Activated T-cell treated with anti-CD3 and anti-CD28 coated beads for 1 hour (primary cell): ENCODE results near the gene DVL3.
"Not testable (repeated sequence)": the region's sequence is repeated elsewhere in the genome, so short reads cannot be mapped to it uniquely, and the experiment has no call there.

Source experiments
- DNase-seq: peaks from one replicate; pipeline ENCODE4 v3.0.0-alpha.2; 2020; ENCODE audit warnings: low read depth

The DVL3 gene

DNA sequence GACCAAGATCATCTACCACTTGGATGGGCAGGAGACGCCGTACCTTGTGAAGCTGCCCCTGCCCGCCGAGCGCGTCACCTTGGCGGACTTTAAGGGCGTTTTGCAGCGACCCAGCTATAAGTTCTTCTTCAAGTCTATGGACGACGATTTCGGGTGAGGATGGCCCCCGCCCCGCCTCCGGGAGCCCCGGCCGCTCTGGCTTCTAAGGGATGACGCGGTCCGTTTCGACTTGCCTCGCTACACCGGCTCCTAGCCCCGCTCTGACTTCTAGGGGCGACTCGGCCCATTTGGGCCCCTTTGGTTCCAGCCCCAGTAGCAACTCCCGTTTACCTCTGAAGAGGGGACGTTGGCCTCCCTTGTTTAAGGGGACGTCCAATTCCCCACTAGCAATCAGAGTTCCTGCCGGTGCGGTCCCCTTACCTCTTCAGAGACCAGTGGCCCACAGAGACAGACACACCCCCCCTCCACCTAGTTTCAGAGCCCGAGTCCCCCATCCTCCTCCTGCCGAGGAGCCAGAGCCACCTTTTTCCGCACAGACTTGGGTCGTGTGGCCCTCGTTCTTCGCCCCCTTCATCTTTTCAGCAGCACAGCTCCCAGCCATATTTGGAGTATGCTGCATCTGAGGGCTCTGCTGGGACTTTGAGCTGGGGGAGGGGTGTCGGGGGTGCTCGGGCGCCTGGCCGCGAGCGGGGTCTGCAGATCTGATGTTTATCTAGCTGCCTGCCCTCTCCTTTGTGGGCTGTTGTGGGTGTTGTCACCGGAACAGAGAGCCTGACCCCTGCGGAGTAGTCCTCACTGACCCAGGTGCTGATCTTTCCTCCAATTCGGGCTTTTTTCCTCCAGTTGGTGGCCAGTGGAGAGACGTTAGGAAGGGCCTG is 706 bp downstream of the DVL3 start:
- DNase-seq = peak; percentile 24

DNA sequence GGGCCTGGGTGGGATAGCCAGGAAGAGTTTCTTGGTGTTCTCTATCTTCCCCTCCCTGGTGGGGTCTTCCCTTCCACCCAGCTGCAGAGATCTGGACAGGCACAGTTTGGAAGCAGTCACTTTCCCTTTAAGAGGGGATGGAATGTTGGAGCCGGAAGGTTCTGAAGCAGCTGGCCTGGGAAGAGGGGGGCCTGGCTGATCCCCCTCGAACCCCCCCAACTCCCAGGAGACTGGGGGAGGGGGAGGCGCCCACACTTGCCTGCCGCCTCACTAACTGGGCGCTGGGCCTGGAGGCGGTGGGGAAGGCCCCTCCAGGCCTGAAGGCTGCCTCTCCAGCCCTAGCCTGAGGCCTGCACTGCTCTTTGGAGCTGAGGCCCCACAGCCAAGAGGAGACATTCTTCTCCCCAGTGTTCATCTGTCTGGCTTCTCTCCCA is 1.4 kb downstream of the DVL3 start:
- DNase-seq = no peak

DNA sequence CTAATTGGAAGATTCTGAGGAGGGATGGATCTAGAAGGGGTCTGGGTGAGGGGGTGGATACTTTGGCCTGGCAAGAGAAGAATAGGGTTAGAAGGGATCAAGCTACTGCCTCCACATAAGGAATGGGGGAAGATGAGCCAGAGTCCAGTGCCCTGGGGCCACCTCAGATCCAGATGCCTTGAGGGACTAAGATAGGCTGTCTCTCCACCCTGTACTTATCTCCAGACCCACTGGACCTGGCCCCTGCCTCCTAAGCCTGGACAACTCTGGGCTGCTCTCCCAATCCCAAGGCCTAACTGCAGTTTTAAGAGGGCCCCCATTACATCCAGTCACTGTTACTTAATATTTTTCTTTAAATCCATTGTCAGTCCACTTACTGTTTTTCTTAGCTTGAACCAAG is 2.0 kb downstream of the DVL3 start:
- DNase-seq = no peak

- no peak for DNase-seq
Measured at GRCh38 chr3:184158404-184158803, 3.2 kb downstream of the DVL3 start.

DNA sequence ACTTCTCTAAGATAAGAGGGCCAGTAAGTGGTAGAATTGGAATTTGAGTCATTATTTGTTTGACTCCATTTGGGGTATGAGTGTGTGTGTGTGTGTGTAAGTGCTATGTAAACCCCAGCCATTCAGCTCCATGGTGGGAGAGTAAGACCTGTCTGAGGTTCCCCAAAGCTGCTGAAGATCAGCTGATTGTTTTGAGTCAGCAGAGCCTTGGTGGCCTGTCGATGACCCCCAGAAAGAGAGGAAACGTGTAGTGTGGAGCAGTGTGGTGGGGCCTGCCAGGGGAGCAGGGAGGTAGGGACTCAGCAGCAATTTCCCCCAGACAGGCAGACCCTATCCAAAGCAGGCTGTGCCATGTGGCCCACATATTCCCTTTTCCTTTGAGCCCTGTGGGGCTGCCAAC is 5.3 kb downstream of the DVL3 start:
- DNase-seq = no peak

- not testable (repeated sequence) for DNase-seq
Measured at GRCh38 chr3:184162571-184163070, 7.4 kb downstream of the DVL3 start.

GRCh38 chr3:184164648-184165330 is 9.6 kb downstream of the DVL3 start:
- DNase-seq = no peak

GRCh38 chr3:184165543-184165942 is 10.4 kb downstream of the DVL3 start:
- no peak for DNase-seq

- DNase-seq = no peak
Measured at GRCh38 chr3:184166671-184167070, 11.5 kb downstream of the DVL3 start.

DNA sequence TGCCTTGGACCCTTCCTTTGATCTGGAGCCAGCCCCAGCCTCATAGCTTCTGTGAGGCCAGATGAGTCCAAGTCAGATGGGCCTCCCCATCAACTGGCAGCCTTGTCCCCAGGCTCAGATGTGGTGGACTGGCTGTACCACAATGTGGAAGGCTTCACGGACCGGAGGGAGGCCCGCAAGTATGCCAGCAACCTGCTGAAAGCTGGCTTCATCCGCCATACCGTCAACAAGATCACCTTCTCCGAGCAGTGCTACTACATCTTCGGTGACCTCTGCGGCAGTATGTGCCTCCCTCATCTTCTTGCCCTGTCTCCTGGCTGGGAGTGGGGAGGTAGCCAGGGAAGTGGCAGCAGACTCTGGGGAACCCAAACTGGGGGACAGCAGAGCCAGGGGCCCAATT is 12.6 kb downstream of the DVL3 start:
- no peak for DNase-seq

DNA sequence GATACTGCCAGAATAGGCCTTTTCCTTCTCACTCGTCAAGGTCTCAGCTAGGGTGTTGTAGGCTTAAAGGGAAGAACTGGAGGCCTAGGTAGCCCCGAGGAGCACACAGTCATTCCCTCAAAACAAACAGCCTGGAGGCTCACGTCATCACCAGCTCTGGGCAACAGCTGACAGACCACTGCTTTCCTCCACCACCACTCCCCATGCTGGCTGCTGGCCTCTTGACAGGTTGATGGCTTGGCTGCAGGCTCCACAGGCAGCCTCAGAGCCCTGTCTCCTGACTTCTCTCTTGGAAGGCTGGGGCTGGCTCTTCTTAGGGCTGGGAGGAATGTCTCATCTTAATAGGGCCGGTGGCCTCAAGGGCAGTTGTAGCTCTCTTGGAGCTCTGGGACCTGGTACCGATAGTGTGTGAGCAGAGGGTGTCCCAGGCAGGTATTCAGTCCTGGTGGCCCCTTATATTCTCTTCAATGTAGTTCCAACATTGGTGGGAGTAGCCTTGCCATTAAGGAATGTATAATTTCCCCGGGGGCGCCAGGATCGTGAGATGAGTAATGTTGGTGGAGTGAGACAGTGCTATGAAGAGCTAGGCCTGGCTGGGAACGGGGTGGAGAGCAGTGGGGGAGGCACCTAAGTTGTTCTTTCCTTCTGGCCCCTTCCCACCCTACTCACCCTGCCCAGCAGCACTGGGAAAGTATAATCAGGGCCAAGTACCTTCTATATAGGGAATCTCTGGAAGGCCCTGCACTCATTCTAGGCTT is 13.4 kb downstream of the DVL3 start:
- DNase-seq = no peak

DNA sequence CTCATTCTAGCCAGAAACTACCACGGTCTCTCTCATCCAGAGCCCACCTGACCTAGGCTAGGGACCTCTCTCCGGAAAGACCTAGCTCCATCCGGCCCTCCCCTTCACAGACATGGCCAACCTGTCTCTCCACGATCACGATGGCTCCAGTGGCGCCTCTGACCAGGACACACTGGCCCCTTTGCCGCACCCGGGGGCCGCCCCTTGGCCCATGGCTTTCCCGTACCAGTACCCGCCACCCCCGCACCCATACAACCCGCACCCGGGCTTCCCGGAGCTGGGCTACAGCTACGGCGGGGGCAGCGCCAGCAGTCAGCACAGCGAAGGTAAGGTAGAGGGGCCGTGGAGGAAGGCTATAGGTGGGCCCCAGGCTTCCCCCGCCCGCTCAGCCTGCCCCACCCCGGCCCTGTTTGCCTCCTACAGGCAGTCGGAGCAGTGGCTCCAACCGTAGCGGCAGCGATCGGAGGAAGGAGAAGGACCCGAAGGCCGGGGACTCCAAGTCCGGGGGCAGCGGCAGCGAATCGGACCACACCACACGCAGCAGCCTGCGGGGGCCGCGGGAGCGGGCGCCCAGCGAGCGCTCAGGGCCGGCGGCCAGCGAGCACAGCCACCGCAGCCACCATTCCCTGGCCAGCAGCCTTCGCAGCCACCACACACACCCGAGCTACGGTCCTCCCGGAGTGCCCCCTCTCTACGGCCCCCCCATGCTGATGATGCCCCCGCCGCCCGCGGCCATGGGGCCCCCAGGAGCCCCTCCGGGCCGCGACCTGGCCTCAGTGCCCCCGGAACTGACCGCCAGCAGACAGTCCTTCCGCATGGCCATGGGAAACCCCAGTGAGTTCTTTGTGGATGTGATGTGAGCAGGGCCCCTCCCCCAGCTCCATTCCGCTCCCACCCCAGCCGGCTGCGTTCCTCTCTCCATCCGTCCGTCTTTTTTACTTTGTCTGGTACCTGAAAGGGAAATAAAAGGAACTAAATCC is 15.0 kb downstream of the DVL3 start:
- DNase-seq = no peak

DNA sequence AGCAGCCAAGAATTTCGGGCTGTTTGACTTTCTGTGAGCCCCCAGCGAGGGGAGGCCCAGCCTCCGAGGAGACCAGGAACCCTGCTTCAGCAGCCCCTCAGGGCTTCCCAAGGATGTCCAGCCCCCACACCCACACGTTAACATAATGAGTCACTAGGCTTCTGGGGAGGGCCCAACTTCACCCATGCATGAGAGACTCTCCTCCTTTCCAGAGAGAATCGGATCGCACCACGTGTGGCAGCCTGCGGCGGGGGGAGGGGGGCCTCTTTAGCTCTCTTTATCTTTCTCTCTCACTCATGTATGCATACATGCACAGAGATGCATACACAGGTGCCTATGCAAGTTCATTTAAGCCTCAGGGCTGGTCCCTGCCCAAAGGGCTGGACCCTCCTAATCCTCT is 16.4 kb downstream of the DVL3 start:
- DNase-seq = no peak

GRCh38 chr3:184172681-184173373 is 17.6 kb downstream of the DVL3 start:
- DNase-seq = no peak

DNA sequence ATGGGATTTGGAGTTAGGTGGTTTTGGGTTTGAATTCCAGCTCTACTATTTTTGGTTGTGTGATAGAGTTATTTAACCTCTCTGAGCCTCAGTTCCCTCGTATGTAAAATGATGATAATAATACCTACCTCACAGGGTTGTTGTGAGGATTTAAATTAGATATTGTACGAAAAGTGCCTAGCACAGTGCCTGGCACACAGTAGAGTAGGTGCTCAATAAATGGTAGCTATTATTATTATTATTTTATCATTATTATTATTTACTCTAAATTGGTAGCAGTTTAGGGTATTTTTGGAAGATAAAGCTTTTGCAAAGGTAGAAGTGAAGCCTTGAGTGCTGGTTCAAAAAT is 18.2 kb downstream of the DVL3 start:
- DNase-seq = no peak

DNA sequence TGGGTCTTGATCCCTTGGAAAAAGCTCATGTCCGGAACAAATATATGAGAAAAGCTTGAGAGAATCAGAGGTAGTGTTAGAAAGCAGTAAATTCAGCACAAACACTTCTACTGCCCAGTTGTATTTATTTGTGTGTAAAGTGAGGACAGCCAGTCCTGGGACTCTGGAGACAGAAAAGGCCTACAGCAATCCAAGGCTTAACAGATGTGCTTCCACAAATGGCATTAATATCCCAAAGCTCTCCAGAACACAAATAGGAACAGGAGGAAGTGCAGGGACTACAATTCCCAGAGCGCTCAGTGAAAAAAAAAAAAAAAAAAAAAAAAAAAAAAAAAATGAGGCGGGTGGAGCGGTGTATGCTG is 19.1 kb downstream of the DVL3 start:
- no peak for DNase-seq

DNA sequence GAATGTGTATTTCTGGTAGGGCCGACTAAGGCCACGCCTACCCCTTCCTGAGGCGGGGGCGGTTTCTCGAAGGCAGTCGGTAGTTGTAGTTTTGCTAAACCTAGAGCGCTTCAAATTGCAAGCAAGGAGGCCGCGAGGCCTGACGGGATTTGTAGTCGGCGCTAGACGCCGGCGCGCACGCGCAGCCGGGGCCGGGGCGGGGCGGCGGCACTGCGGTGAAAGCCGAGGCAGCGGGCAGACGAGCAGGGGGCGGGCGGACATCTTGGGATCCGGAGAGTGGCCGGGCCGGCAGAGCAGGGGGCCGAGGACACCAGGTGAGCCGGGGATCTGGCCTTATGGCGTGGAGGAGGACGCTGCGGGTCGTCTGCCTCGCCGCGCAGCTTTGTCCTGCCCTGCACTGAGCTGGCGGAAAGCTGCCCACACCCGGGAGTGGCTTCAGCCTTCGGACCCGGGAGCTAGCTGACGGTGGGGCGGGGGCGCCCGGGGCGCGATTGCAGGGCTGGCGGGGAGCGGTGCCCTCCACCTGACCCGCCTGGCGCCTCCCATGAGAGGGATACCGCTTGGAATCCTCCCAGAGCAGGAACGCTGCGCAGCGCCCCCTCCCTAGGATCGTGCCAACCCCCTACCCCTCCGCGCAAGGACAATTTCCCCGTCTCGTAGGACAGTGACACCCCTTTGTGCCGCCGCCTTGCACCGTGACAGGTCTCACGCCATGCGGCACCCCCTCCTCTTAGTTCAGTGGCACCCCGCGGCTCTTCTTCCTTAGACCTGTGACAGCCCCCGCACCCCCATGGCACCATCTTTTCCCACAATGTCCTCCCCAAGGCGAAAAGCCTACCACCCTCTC is 19.7 kb downstream of the DVL3 start, which contains the start of gene AP2M1:
Gene AP2M1 (plus strand): TSS at position 210 of the 847 bp plus-strand sequence. CDS start 2,139 bp downstream, outside the sequence.
- DNase-seq = peak; percentile 93

DNA sequence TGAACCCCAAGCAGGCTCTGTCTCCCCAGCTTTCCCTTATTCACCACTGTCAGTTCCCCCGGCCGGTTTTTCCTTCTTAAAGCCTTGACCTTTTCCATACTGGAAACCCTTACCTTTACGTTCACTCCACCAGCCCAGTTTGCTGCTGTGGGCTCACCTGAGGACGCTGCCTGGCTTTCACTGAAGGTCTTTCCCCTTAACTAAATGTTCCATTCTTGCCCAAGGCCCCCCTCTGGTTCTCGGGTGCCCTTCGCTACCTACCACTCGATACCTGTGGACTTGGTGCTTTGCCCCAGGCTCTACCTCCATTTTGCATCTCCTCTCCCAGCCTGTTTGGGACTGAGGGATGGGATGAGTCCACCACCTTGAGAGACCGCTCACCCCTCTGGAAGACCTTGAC is 20.3 kb downstream of the DVL3 start:
- DNase-seq = no peak

DNA sequence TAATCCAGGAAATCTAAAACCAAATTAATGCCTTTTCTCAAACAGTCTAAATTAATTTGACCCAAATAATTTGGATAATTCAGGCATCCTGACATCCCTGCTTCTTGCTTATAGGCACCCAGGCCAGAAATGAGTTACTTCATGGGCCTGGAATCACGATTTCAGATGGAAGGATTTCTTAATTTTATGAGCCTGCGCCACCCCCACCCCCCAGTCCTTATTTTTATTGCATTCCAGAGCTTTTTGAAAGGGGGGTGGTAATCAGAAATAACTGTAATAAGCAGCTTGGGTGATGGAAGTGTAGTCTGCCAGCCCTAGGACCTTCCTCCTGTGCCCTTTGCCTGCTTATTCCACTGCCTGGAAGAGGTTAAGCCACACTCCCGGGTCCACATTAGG is 20.8 kb downstream of the DVL3 start:
- DNase-seq = no peak
